GM19099 (cell line): Measurements from ENCODE around the gene PREP.

Experiments used
- POLR2A ChIP-seq: IDR thresholded peaks from 3 replicates; pipeline ENCODE4 v1.6.1; 2011; ENCODE audit warnings: low read depth; ENCODE audit not compliant: insufficient read length; ENCODE audit errors: extremely low read depth

The PREP gene

DNA sequence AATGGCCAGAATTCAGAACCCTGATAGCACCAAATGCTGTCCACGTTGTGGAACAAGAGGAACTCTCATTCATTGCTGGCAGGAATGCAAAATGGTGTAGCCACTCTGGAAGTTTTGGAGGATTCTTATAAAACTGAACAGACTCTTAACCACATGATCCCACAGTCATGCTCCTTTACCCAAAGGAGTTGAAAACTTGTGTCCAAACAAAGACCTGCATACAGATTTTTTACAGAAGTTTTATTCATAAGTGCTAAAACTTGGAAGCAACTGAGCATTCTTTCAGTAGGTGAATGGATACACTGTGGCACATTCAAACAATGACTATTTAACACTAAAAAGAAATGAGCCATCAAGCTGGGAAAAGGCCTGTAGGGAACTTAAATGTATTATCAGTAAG, 32.5 kb downstream of the PREP start:
- no peak for TF ChIP-seq POLR2A

DNA sequence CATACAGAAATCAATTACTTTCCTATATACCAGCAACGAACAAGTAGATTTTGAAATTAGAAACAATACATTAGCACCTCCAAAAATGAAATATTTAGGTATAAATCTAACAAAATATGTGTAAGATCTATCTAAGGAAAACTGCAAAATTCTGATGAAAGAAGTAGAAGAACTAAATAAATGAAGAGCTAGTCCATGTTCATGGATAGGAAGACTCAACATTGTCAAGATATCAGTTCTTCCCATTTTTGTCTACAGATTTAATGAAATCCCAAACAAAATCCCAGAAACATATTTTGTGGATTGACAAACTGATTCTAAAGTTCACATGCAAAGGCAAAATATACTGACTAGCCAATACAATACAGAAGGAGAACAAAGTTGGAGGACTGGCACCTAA, 33.7 kb downstream of the PREP start:
- no peak for TF ChIP-seq POLR2A

DNA sequence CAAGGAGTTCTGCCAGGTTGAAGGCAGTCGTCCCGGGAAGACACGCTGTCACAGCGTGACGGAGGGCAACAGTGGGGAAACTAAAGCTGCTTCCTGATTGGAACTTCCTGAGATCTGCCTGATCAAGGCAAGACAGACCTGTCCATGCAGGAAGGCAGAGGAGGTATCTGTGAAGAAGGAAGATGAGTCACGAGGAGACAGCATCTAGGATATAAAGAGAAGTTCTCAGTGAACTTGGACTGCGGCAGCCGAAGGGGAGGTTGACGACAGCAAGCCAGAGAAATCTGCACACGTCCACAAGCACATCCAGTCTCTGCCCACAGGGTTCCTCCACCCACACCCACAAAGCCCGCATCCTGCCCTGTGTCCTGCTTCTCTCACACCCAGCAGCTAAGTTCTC, 38.6 kb downstream of the PREP start:
- no peak for TF ChIP-seq POLR2A

DNA sequence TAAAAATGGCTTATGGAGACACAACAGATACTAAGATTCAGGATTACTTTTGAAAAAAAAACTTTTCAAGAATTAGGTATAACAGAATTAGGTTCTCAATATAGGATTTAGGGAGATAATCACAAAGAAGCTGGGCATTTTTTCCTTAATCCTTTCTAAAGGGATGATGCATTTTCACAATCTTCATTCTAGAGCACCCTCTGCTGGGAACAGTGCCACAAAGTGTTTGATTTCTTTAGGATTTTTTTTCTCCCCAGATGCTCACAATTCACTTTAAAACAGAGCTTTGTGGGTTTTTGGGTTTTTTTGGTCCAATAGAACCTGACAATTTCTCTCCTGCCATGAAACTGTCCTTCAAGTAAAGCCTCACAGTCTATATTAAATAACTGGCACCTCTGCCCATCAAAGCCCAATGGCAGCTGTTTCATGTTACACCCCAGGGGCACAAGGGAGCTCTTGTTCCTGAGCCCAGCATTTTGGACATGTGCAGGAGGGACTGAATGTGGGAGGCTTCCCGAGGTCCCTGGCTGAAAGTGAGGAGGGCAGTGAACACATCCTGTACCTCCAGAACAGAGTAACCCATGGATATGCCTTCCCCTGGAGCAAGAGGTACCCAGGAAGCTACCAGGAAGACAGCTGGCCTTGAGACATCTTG, 39.7 kb downstream of the PREP start:
- TF ChIP-seq POLR2A, result no peak

DNA sequence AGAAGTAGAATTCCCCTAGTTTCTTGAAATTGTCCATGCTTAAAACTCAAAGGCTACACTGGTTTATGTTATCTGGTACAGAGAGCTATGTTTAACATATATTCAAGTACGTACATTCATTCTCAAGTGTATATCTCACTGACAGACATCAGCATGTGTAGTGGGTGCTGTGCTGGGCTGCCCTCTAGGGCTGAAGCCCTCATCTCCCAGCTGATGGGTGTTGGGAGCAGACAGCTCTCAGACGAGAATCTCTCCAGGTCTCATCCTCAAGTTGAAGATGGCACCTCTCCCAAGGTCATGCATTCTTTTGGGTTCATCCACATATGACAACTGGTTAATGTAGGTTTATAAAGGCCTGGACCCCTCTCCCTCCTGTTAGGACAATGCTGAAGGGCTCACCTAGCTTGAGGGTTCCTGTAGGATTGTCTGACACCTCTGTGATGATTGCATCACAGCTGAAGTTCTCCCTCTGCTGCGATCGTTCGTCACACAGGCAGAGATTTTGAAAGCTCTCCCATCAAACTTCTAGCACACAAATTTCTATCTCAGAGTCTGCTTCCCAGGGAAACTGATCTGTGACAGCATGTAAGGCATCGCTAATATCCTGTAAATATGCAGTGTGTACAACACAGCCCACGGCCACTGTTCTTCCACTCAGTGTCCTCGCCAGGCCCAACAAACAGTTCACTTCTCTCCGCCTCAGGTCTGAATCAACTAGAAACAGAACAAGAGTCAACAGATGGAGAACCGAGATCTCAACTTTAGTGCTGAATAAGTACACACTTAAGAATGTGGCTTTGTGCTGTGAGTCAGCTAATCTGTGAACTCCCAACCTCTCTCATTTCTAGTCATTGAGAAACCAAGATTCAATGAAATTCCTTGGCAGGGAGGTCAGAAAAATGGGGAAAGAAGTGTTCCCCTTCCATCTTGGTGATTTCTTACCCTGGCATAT, 43.2 kb downstream of the PREP start:
- TF ChIP-seq POLR2A, result no peak

DNA sequence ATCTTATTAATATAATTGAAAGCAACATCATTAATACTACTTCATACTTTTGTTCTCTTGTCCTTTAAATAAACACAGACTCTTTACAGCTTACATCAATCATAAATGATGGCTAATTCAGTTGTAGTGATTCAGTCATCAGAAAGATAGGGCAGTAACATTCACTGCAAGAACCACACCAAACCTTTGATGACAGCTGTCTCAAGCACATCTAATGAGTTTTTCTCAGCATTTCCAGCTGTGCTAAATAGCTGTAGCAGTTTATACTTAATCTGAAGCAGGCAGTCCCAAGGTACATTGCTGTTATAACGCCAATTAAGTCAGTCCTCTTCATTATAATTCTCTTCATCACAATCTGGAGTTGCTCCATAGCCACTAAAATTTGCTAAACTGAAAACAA, 45.7 kb downstream of the PREP start:
- TF ChIP-seq POLR2A, result no peak

DNA sequence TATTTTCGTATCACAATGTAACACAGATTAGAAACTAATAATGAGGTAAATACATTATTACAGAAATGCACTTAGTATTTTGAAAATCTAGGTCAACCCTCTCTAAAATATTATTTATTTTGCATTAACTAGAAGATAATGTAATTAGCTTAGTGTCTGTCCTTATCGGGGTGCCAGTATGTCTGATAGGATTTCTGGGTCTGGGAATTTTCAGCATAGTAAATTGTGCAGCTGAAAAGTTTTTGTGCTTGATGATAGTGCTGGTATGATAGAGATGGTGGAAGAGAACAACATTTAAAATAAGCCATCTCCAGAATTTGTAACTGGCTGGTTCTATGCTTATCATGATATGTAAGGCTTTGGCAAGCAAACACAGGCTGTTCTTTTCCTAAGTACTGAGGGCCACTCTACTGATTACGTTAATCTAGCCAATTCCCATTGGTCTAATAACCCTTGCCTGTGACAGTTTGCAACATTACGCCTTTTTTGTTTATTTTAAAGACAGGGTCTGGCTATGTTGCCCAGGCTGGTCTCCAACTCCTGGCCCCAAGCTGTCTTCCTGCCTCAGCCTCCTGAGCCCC, 50.8 kb downstream of the PREP start:
- TF ChIP-seq POLR2A, result no peak

DNA sequence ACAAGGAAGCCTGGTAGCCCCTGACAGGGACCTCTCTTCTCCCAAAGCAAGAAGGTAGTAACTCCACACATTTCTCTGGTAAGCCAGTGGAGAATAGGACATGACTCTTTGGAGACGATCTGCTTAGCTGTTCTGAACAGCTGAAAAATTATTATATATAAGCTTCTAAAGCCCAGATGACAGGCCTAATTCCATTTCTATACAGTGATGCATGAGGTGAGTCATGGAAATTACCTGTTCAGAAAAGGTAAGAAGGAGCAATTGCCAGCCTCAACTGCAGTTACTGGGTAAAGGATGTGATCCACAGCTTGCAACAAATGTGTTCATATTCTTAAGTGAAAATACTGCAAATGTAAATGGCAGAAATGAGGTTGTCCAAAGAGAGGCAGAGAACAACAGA, 54.0 kb downstream of the PREP start:
- no peak for TF ChIP-seq POLR2A

DNA sequence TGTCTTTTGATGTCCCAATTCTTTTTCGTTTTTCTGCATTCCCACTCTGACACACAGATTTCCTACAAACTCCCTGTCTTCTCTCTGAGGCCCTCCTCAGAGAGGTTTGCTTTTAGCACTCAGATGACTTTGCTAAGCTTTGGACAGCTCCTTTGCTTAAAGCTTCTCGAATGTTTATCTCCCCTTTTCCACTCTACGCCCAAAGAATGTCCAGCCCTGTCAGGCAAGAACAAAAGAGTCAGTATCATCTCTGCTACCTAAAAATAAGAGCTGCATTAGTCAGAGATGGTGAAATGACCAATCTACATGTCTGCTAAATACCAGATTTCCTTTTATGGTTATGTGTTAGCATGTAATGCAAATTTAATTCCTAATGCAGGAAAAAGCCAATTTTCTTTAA, 56.8 kb downstream of the PREP start:
- TF ChIP-seq POLR2A, result no peak

DNA sequence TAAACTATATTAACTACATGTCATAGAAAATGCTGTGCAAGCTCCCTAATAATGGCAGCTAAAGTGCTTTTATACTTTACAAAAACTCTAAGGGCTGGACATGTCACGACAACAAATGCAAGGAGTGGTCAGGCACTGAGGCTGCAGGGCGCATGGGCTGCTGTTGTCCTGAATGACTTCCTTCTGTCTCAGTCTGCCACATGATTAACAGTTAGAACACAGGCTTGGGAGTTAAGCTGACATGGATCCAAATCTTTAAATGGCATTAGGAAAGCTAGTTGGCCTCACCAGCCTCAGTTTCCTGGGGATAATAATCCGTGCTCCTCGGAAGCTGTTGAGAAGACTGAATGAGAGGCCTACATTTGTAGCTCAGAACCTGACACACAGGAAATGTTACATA, 57.4 kb downstream of the PREP start:
- no peak for TF ChIP-seq POLR2A

DNA sequence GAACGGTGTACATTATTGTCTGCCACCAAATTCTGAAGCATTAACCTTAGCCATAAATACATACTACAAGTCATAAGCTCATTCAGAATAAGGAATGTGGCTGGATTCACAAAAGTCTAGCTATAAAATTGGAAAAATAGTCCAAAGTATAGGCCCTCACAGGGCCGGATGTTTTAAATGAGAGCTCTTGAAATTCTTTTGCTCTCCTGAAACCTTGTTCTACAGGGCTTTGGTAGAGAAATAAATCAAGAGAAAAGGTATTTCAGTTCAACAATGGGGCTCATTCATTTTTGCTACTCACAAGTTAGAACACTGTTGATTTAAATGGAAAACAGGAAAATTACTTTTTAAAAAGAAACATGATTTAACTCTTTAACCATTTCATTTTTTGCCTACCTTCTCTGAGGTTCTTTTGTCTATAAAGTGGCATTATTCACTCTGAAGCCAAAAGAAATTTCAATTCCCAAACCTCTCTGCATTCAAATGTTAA, 58.0 kb downstream of the PREP start:
- no peak for TF ChIP-seq POLR2A

DNA sequence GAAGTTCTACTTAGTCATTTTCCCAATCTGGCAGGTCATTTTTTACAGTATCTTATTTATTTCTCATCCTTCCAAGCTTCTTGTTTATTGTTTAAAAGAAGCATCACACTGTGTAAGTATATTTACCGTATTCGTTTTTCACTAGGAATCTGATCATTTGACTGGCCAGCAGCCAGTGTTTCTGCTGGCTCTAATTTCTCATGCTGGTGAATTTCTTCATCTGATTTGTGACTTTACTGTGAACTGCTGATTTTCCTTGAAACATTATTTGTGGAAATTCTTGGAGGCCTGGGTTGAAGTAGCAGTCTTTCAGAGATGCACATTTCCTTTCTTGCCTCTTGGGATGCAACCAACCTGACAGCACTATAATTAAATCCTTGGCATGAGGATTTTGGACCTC, 65.9 kb downstream of the PREP start:
- no peak for TF ChIP-seq POLR2A

DNA sequence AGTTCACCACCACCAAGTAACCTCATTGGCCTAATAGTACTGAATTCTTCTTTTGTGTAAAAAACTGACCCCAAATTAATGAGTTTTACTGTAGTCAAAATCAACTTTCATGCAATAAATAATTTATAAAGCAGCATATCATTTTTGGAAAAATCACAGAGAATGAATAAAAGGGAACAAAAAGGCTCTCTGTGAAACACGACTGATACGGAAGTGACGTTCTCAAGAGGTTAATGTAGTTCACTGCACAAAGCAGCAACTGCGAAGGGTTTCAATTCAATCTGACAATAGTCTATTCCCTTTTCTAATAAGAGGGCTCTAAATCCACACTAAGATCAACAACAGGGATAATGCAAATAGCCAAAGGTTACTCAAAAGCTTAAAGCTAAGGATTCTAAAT, 70.3 kb downstream of the PREP start:
- TF ChIP-seq POLR2A, result no peak

DNA sequence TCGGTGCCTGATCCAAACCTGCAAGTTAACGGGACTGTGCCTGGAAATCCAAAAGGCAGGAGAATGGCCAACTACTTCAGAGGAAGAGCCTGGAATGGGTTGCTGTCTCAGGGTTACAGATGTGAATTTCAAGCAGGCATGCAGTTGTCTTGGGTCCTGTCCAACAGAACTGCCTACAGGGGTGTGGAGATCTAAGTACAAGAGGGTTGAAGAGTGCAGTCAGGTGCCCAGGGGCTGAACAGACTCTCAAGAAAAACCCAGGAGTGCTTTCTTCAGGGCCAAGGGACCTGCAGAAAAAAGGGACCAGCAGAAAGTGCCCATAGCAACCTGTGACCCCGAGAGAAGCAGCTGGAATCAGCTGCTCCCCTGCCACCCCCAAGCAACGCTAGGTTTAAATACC, 71.0 kb downstream of the PREP start:
- no peak for TF ChIP-seq POLR2A

DNA sequence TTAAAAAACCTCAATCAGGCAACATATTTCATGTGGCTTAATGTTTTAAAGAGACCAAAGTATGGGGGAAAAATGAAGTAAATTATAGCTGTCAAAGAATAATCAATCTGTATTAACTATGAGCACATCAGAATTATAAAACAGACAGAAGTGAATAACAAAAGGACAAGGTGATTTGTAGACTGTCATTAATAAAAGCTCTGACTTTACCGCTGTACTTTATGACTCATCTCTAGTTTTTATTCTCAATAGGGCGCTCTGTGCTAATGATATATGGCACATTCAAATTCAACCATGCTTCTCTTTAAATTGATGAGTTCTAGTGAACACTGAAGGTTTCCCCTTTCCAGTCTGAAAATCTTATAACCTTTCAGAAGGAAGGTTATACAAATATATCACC, 72.0 kb downstream of the PREP start:
- no peak for TF ChIP-seq POLR2A

DNA sequence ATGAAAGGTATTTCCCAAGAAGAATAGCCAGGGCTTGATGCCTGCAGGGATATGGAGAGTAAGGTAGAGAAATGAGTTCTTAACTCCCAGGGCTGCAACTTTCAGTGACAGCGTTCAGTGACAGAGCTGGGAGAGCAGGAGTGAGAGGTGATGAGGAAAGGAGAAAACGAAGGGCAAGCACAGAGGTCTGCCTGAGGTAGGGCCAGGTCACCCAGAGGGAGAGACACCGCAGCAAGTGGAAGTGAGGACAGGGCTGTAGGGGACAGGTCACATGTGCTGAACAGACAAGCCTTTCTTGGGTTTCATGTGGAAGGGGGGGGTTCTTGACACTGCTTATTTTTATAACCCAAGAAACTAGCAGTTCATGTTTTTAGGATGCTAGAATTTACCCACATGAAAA, 72.5 kb downstream of the PREP start:
- TF ChIP-seq POLR2A, result no peak
